Neural cell (in vitro differentiated cells): ENCODE data around the gene HNRNPK. TPM values are rescaled to one million over a fixed set of nuclear protein-coding genes. Genes with fewer than 3 reads are reported as not detected.

Experiments used
- H2AFZ ChIP-seq: fragments of 200-600, 300-800 bp; sonication (generic), shearing (Covaris generic); 2 replicates; pipeline ENCODE4 v1.6.0; 2014; ENCODE audit warnings: low read depth, mild to moderate bottlenecking, antibody characterized with exemption, low read length, moderate library complexity
- H3F3A ChIP-seq: fragments of 200-600 bp; shearing (Covaris generic); 2 replicates; pipeline ENCODE4 v1.6.1; 2016; ENCODE audit warnings: mild to moderate bottlenecking, moderate library complexity, mixed read lengths, antibody characterized with exemption, low read length; ENCODE audit not compliant: insufficient read depth, poor library complexity, severe bottlenecking
- H3K27ac ChIP-seq: fragments of 200-600, 300-800 bp; sonication (generic), shearing (Covaris generic); 2 replicates; pipeline ENCODE4 v1.5.1; 2014; ENCODE audit warnings: mild to moderate bottlenecking, low read length, moderate library complexity
- H3K27me3 ChIP-seq: fragments of 300-800, 200-600 bp; sonication (generic), shearing (Covaris generic); 2 replicates; pipeline ENCODE4 v1.6.0; 2014; ENCODE audit warnings: mild to moderate bottlenecking, low read depth, low read length, moderate library complexity; ENCODE audit not compliant: insufficient read depth
- H3K36me3 ChIP-seq: fragments of 300-800, 200-600 bp; sonication (generic), shearing (Covaris generic); 2 replicates; pipeline ENCODE4 v1.5.1; 2014; ENCODE audit warnings: mild to moderate bottlenecking, antibody characterized with exemption, low read length, moderate library complexity; ENCODE audit not compliant: insufficient read depth
- H3K4me2 ChIP-seq: fragments of 300-800, 200-600 bp; sonication (generic), shearing (Covaris generic); 2 replicates; pipeline ENCODE4 v1.6.0; 2014; ENCODE audit warnings: mild to moderate bottlenecking, low read length
- H3K4me3 ChIP-seq: fragments of 300-800, 200-600 bp; sonication (generic), shearing (Covaris generic); 2 replicates; pipeline ENCODE4 v1.5.1; 2014; ENCODE audit warnings: mild to moderate bottlenecking, low read length, moderate library complexity
- H3K79me2 ChIP-seq: fragments of 200-600 bp; shearing (Covaris generic); replicated peaks from 2 replicates; pipeline ENCODE4 v1.6.0; 2014; ENCODE audit warnings: mild to moderate bottlenecking, low read length, moderate library complexity; ENCODE audit not compliant: insufficient read depth
- H3K9ac ChIP-seq: fragments of 300-800, 200-600 bp; sonication (generic), shearing (Covaris generic); 2 replicates; pipeline ENCODE4 v1.6.1; 2016; ENCODE audit warnings: mild to moderate bottlenecking, low read length, mixed read lengths
- H3K9me2 ChIP-seq: fragments of 200-600 bp; shearing (Covaris generic); 2 replicates; pipeline ENCODE4 v1.6.1; 2016; ENCODE audit warnings: mild to moderate bottlenecking, low read length, mixed read lengths; ENCODE audit not compliant: insufficient read depth
- H3K9me3 ChIP-seq: fragments of 200-600, 300-800 bp; sonication (generic), shearing (Covaris generic); 2 replicates; pipeline ENCODE4 v1.6.1; 2016; ENCODE audit warnings: mild to moderate bottlenecking, mixed run types, low read length, moderate library complexity, mixed read lengths
- H4K20me1 ChIP-seq: fragments of 200-600 bp; shearing (Covaris generic); 2 replicates; pipeline ENCODE4 v1.6.1; 2016; ENCODE audit warnings: mild to moderate bottlenecking, mixed run types; ENCODE audit not compliant: insufficient read depth
- CTCF ChIP-seq: fragments of 450-650 bp; IDR thresholded peaks from 2 replicates; pipeline ENCODE4 v1.5.1; 2014; ENCODE audit warnings: antibody characterized with exemption, mild to moderate bottlenecking, moderate library complexity; ENCODE audit not compliant: poor library complexity, severe bottlenecking
- EP300 ChIP-seq: fragments of 450-650 bp; conservative IDR thresholded peaks from 2 replicates; pipeline ENCODE4 v1.6.1; 2014; ENCODE audit warnings: antibody characterized with exemption, mild to moderate bottlenecking, moderate library complexity; ENCODE audit not compliant: poor library complexity, severe bottlenecking
- EZH2 ChIP-seq: fragments of 200-600, 300-800 bp; shearing (Covaris generic), sonication (generic); IDR thresholded peaks from 2 replicates; pipeline ENCODE4 v1.6.1; 2014; ENCODE audit warnings: antibody characterized with exemption, low read length, borderline replicate concordance, mild to moderate bottlenecking; ENCODE audit not compliant: insufficient read depth, poor library complexity, severe bottlenecking
- MXI1 ChIP-seq: fragments of 450-650 bp; conservative IDR thresholded peaks from 2 replicates; pipeline ENCODE4 v1.6.1; 2014; ENCODE audit warnings: antibody characterized with exemption, mild to moderate bottlenecking; ENCODE audit not compliant: poor library complexity, severe bottlenecking
- POLR2AphosphoS5 ChIP-seq: IDR thresholded peaks from 2 replicates; pipeline ENCODE4 v1.6.1; 2012
- RAD21 ChIP-seq: fragments of 450-650 bp; conservative IDR thresholded peaks from 2 replicates; pipeline ENCODE4 v1.6.1; 2014; ENCODE audit warnings: antibody characterized with exemption, mild to moderate bottlenecking, moderate library complexity
- REST ChIP-seq: IDR thresholded peaks from 2 replicates; pipeline ENCODE4 v1.6.1; 2012; ENCODE audit warnings: borderline replicate concordance
- SMC3 ChIP-seq: fragments of 450-650 bp; conservative IDR thresholded peaks from 2 replicates; pipeline ENCODE4 v1.6.1; 2014; ENCODE audit warnings: antibody characterized with exemption, mild to moderate bottlenecking, moderate library complexity; ENCODE audit not compliant: poor library complexity
- TAF1 ChIP-seq: IDR thresholded peaks from 2 replicates; pipeline ENCODE4 v1.6.1; 2012; ENCODE audit warnings: low read depth
- polyA plus RNA-seq: library from polyadenylated mRNA; depleted of rRNA; stranded (reverse); fragments of >200 nt; gene quantifications from 2 replicates; pipeline ENCODE4 v1.2.3, GENCODE V29; 2014

HNRNPK gene
- polyA plus RNA-seq, 1 donor from 2014 or later, result 1,061 TPM

GRCh38 chr9:84002344-84002743, 22.3 kb upstream of the HNRNPK start:
- H3F3A ChIP-seq, result no peaks in the 10 kb centered on the region
- no peak for TF ChIP-seq MXI1
- no peak for TF ChIP-seq EP300
- TF ChIP-seq SMC3, result no peak
- TF ChIP-seq REST, result no peak
- no peak for TF ChIP-seq POLR2AphosphoS5
- TF ChIP-seq RAD21, result no peak
- no peak for TF ChIP-seq TAF1
- TF ChIP-seq EZH2, result no peak
- no peak for TF ChIP-seq CTCF
- no peaks in the 10 kb centered on the region for H4K20me1 ChIP-seq
- no peak overlapping the region for H3K9ac ChIP-seq
- no peak overlapping the region for H3K4me2 ChIP-seq
- H2AFZ ChIP-seq, result no peak overlapping the region
- H3K27me3 ChIP-seq, result no peaks in the 10 kb centered on the region
- no peaks in the 10 kb centered on the region for H3K36me3 ChIP-seq
- no peaks in the 10 kb centered on the region for H3K9me3 ChIP-seq
- no peak overlapping the region for H3K4me3 ChIP-seq
- H3K79me2 ChIP-seq, result no peaks in the 10 kb centered on the region
- H3K9me2 ChIP-seq, result no peaks in the 10 kb centered on the region
- no peak overlapping the region for H3K27ac ChIP-seq

GRCh38 chr9:84001621-84002020, 21.6 kb upstream of the HNRNPK start:
- no peaks in the 10 kb centered on the region for H3K9me3 ChIP-seq
- no peaks in the 10 kb centered on the region for H3K9me2 ChIP-seq
- no peak overlapping the region for H3K9ac ChIP-seq
- no peak overlapping the region for H3K27ac ChIP-seq
- no peak overlapping the region for H3K4me2 ChIP-seq
- H4K20me1 ChIP-seq, result no peaks in the 10 kb centered on the region
- H3K79me2 ChIP-seq, result peaks cover 3% of the 10 kb centered on the region
- H3K36me3 ChIP-seq, result no peaks in the 10 kb centered on the region
- no peaks in the 10 kb centered on the region for H3F3A ChIP-seq
- no peak for TF ChIP-seq EP300
- no peak for TF ChIP-seq REST
- no peak for TF ChIP-seq TAF1
- TF ChIP-seq RAD21, result no peak
- no peaks in the 10 kb centered on the region for H3K27me3 ChIP-seq
- no peak overlapping the region for H2AFZ ChIP-seq
- H3K4me3 ChIP-seq, result no peak overlapping the region
